ELR (cell line): ENCODE results near the gene NHLH2.

Experiments used
- DNase-seq: peaks from one replicate; pipeline ENCODE4 v3.0.0-alpha.2; 2015; ENCODE audit warnings: low read depth

The NHLH2 gene

DNA sequence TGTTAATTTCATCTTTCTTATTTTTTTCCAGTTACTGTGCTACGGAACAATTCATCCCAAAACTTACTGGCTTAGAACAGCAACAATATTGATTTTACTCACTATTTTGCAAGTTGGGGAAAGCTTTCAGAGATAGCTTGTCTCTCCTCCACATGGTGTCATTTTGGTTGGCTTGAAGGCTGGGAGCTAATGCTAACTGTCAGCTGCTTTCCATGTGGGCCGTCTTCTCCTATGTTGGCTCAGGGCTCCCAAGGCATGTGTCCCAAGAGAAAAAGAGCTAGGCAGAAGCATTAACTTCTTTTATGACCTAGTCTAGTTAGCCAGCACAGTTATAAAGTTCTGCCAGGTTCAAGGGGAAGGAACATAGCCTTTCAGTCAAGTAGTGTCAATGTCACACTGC lies 38.5 kb downstream of the NHLH2 start:
- DNase-seq = no peak

- no peak for DNase-seq
Observed at GRCh38 chr1:115797486-115797885, 43.4 kb downstream of the NHLH2 start.

DNA sequence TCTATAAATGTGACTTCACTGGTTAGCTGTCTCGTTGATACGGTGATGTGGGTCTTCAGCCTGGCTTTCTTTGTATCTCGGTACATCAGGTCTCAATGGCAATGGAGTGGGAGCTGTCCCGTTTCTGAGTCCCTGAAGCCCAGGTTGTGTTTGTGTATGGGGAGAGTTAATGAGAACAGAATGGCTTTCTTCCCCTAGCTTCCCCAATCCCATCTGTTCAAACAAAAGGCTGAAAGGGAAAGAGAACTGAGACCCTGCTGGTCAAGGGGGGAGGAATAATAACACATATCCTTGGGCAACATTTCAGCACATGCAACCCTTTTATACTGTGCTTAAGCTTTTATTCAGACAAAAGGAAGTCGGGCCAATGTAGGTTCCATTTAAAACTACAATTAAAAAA lies 44.0 kb downstream of the NHLH2 start:
- no peak for DNase-seq

- DNase-seq = no peak
Observed at GRCh38 chr1:115796036-115796435, 44.9 kb downstream of the NHLH2 start.

DNA sequence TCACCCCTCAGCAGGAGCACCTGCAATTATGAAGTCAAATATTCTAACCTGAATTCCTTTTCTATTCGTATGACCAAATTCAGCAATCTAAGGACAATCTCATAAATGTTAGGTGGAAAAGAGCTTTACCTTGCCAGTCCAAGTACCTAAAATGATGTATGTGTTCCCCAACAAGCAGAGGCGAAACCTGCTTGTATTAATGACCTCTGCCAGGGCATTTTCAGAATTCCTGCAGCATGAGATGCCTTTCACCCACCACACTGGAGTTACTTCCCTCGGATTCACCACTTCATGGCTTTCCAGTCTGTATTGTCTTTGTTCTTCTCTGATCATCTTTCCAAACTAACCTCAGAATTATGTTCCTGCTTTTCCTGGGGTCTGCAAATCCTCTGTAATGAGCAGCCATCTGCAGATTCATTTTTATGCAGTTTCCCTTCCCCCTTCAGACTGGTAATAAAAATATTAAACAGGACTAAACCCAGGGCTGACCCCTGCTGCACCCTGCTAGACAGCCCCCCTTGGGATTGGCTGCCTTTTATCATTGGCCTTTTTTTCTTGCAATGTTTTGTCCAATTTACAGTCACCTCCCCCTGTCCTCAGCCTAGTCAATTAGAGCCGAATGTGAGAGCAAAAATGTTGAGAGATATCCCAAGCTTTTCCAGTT lies 45.8 kb downstream of the NHLH2 start:
- no peak for DNase-seq

GRCh38 chr1:115793162-115793561 lies 47.8 kb downstream of the NHLH2 start:
- DNase-seq = no peak

- no peak for DNase-seq
Observed at GRCh38 chr1:115791816-115792215, 49.1 kb downstream of the NHLH2 start.

- DNase-seq = no peak
Observed at GRCh38 chr1:115790846-115791245, 50.1 kb downstream of the NHLH2 start.

GRCh38 chr1:115790356-115790755 lies 50.6 kb downstream of the NHLH2 start:
- DNase-seq = no peak
